Globus pallidus (tissue), 1 donor: ENCODE results near the gene ATP2B3.
A peak's percentile ranks its signal among the peaks of the same experiment; 100 is the strongest.
"Not testable (repeated sequence)": the region's sequence is repeated elsewhere in the genome, so short reads cannot be mapped to it uniquely, and the experiment has no call there.

ENCODE experiments used
- DNase-seq: peaks from one replicate; pipeline ENCODE4 v3.0.0-alpha.2; 2015; ENCODE audit warnings: low spot score

Gene ATP2B3

GRCh38 chrX:153595859-153596857, 78.7 kb downstream of the ATP2B3 start:
- DNase-seq: no peak

- DNase-seq: no peak
Measured at GRCh38 chrX:153596981-153597750, 79.7 kb downstream of the ATP2B3 start.

GRCh38 chrX:153598541-153599191, 81.2 kb downstream of the ATP2B3 start, which contains the start of gene CCNQ:
Gene CCNQ, minus strand, starts transcription at chrX:153599139. Its CDS starts 66 bp downstream, at chrX:153599073.
- peak; percentile 12 for DNase-seq

- DNase-seq: peak; percentile 85
Measured at GRCh38 chrX:153599192-153600031, 82.0 kb downstream of the ATP2B3 start.

- no peak for DNase-seq
Measured at GRCh38 chrX:153600032-153600373, 82.6 kb downstream of the ATP2B3 start.

- no peak for DNase-seq
Measured at GRCh38 chrX:153600921-153601320, 83.5 kb downstream of the ATP2B3 start.

- no peak for DNase-seq
Measured at GRCh38 chrX:153601511-153602110, 84.2 kb downstream of the ATP2B3 start.

GRCh38 chrX:153602601-153603000, 85.2 kb downstream of the ATP2B3 start:
- no peak for DNase-seq

- DNase-seq: no peak
Measured at GRCh38 chrX:153603131-153603656, 85.8 kb downstream of the ATP2B3 start.

GRCh38 chrX:153604666-153605380, 87.4 kb downstream of the ATP2B3 start:
- DNase-seq: not testable (repeated sequence)

GRCh38 chrX:153606503-153606902, 89.1 kb downstream of the ATP2B3 start:
- no peak for DNase-seq

- DNase-seq: no peak
Measured at GRCh38 chrX:153608376-153608775, 90.9 kb downstream of the ATP2B3 start.

- DNase-seq: no peak
Measured at GRCh38 chrX:153608806-153609205, 91.4 kb downstream of the ATP2B3 start.

- DNase-seq: peak; percentile 73
Measured at GRCh38 chrX:153609917-153610835, 92.7 kb downstream of the ATP2B3 start.

GRCh38 chrX:153610836-153611213, 93.4 kb downstream of the ATP2B3 start:
- peak; percentile 10 for DNase-seq

- no peak for DNase-seq
Measured at GRCh38 chrX:153611298-153612095, 94.1 kb downstream of the ATP2B3 start.

GRCh38 chrX:153612413-153612812, 95.0 kb downstream of the ATP2B3 start:
- DNase-seq: no peak

- DNase-seq: no peak
Measured at GRCh38 chrX:153614818-153615217, 97.4 kb downstream of the ATP2B3 start.
